Endothelial cell of umbilical vein (primary cell): ENCODE results near the gene RNASE8. TPM values are rescaled to one million over a fixed set of nuclear protein-coding genes. Genes with fewer than 3 reads are reported as not detected.

Source experiments
- BruUV-seq: library from RNA; stranded (reverse); fragments of 400-500 nt; replicated peaks from 2 replicates; lab custom pipeline; 2021; lab: Mats Ljungman, UMichigan
- CTCF ChIA-PET: fragments of 300-600, 350-600 bp; sonication (Branson Sonifier 250); formaldehyde crosslinking; loops from one replicate; lab custom pipeline; 2021; ENCODE audit warnings: antibody characterized with exemption, inconsistent platforms; lab: Charles Lee
- POLR2A ChIA-PET: fragments of 300-600, 350-600 bp; sonication (Branson Sonifier 250); formaldehyde crosslinking; loops from one replicate; lab custom pipeline; 2021; ENCODE audit warnings: antibody characterized with exemption, inconsistent platforms; lab: Charles Lee
- DNase-seq: peaks from one replicate; pipeline ENCODE4 v3.0.0-alpha.2; 2011; ENCODE audit warnings: low read depth, low spot score
- FAIRE-seq: peaks from 2 replicates; lab custom pipeline; 2011; peaks lifted over from hg19 to GRCh38; lab: Jason Lieb, UNC
- H2AFZ ChIP-seq: 2 replicates; pipeline ENCODE4 v1.6.0; 2012; ENCODE audit warnings: low read depth, low read length, control low read depth, inconsistent platforms
- H3K27ac ChIP-seq: 2 replicates; pipeline ENCODE4 v1.5.1; 2011; ENCODE audit warnings: low read depth, mild to moderate bottlenecking, control low read depth, low read length, moderate library complexity; ENCODE audit not compliant: insufficient read depth
- H3K27me3 ChIP-seq, 2 experiments: 2 replicates each; pipeline versions ENCODE4 v1.6.0 to v1.6.1; 2011; ENCODE audit warnings: low read length in 2 of 2, mixed read lengths in 1 of 2; ENCODE audit not compliant: control insufficient read depth in 2 of 2, insufficient read depth in 2 of 2
- H3K36me3 ChIP-seq, 2 experiments: 2 replicates in 1 of 2; 3 replicates in 1 of 2; pipeline ENCODE4 v1.5.1; 2011; ENCODE audit warnings: low read length in 2 of 2, mild to moderate bottlenecking in 1 of 2, moderate library complexity in 1 of 2; ENCODE audit not compliant: control insufficient read depth in 2 of 2, insufficient read depth in 2 of 2; ENCODE audit errors: extremely low read depth in 1 of 2
- H3K4me1 ChIP-seq: 3 replicates; pipeline ENCODE4 v1.5.1; 2011; ENCODE audit warnings: mild to moderate bottlenecking, low read length; ENCODE audit not compliant: control insufficient read depth, insufficient read depth; ENCODE audit errors: extremely low read depth
- H3K4me2 ChIP-seq: 2 replicates; pipeline ENCODE4 v1.6.1; 2011; ENCODE audit warnings: low read length, control low read depth, mixed read lengths; ENCODE audit not compliant: insufficient read depth
- H3K4me3 ChIP-seq, 3 experiments: fragments of 200-600 bp in 1 of 3; sonication (generic), shearing (Covaris generic) in 1 of 3; replicated peaks in 1 of 3; 2 replicates each; pipeline ENCODE4 v1.5.1; 2011 to 2016; ENCODE audit warnings: control low read depth in 3 of 3, low read length in 3 of 3, mild to moderate bottlenecking in 2 of 3, inconsistent platforms in 1 of 3, low read depth in 1 of 3, moderate library complexity in 1 of 3; ENCODE audit not compliant: insufficient read depth in 1 of 3
- H3K79me2 ChIP-seq: 2 replicates; pipeline ENCODE4 v1.6.0; 2012; ENCODE audit warnings: low read length, inconsistent platforms; ENCODE audit not compliant: control insufficient read depth, insufficient read depth
- H3K9ac ChIP-seq: replicated peaks from 2 replicates; pipeline ENCODE3; 2011; ENCODE audit warnings: low read length, control low read depth; ENCODE audit not compliant: insufficient read depth; ENCODE audit errors: extremely low read depth
- H3K9me1 ChIP-seq: replicated peaks from 3 replicates; pipeline ENCODE4 v1.6.0; 2011; ENCODE audit warnings: mild to moderate bottlenecking, low read length; ENCODE audit not compliant: control insufficient read depth, insufficient read depth; ENCODE audit errors: extremely low read depth
- H3K9me3 ChIP-seq: replicated peaks from 2 replicates; pipeline ENCODE4 v1.5.1; 2012; ENCODE audit warnings: low read length, inconsistent platforms; ENCODE audit not compliant: control insufficient read depth, insufficient read depth
- H4K20me1 ChIP-seq: replicated peaks from 2 replicates; pipeline ENCODE3; 2011; ENCODE audit warnings: mild to moderate bottlenecking, low read length; ENCODE audit not compliant: control insufficient read depth, insufficient read depth; ENCODE audit errors: extremely low read depth
- EZH2 ChIP-seq: IDR thresholded peaks from 2 replicates; pipeline ENCODE4 v1.6.1; 2012; ENCODE audit warnings: borderline replicate concordance, low read depth, mild to moderate bottlenecking, moderate library complexity, low read length, inconsistent platforms; ENCODE audit not compliant: severe bottlenecking
- FOS ChIP-seq: IDR thresholded peaks from 2 replicates; pipeline ENCODE4 v1.6.1; 2011; ENCODE audit warnings: mild to moderate bottlenecking, low read length, moderate library complexity, borderline replicate concordance; ENCODE audit not compliant: insufficient read depth
- GATA2 ChIP-seq: IDR thresholded peaks from 2 replicates; pipeline ENCODE4 v1.7.0; 2011; ENCODE audit warnings: low read depth, mild to moderate bottlenecking, moderate library complexity, mixed read lengths, low read length; ENCODE audit not compliant: insufficient read length, insufficient read depth
- JUN ChIP-seq: IDR thresholded peaks from 2 replicates; pipeline ENCODE4 v1.6.1; 2011; ENCODE audit warnings: borderline replicate concordance, low read depth; ENCODE audit not compliant: insufficient read length, insufficient read depth
- MYC ChIP-seq: IDR thresholded peaks from one replicate; pipeline ENCODE4 v1.6.1; 2011; ENCODE audit warnings: mild to moderate bottlenecking, low read depth, low read length
- POLR2A ChIP-seq: IDR thresholded peaks from 2 replicates; pipeline ENCODE4 v1.6.1; 2012; ENCODE audit warnings: low read depth, mild to moderate bottlenecking, control low read depth, low read length
- POLR2AphosphoS5 ChIP-seq: IDR thresholded peaks from 2 replicates; pipeline ENCODE4 v1.6.1; 2012; ENCODE audit warnings: low read depth, mild to moderate bottlenecking, control low read depth, low read length, moderate library complexity; ENCODE audit not compliant: insufficient read depth
- dilution Hi-C: fragments of 300-500 bp; cut with MboI; formaldehyde crosslinking; loops from one replicate; pipeline ENCODE4 v1.15.0; 2019; ENCODE audit warnings: low sequenced_read_pairs; ENCODE audit not compliant: extremely low pct_ligation_motif_present
- intact Hi-C: fragments of 100-400 bp; cut with micrococcal nuclease; formaldehyde crosslinking; loops from one replicate; pipeline ENCODE4 v1.10.0; 2022
- polyA plus RNA-seq, 4 experiments: library from polyadenylated mRNA; depleted of rRNA in 3 of 4; stranded (reverse) in 3 of 4; unstranded in 1 of 4; fragments of >200 nt; gene quantifications; 2 replicates each; pipeline versions ENCODE4 v1.2.1 to v1.2.3, GENCODE V29; 2011 to 2012; ENCODE audit warnings: missing spikeins in 1 of 4
- total RNA-seq: library from RNA; stranded (reverse); gene quantifications from 2 replicates; pipeline ENCODE4 v1.2.3, GENCODE V29; 2021
- TF ChIP-seq, protein P1 (sequence below): IDR thresholded peaks from 2 replicates; pipeline ENCODE4 v1.6.1; 2011; ENCODE audit not compliant: insufficient read depth, insufficient read length
- TF ChIP-seq, protein P2 (sequence below), 2 donors: IDR thresholded peaks; 1 replicate in 1 of 2; 2 replicates in 1 of 2; pipeline ENCODE4 v1.5.1; 2011; ENCODE audit warnings: low read length in 2 of 2, mild to moderate bottlenecking in 2 of 2, moderate library complexity in 2 of 2, control low read depth in 1 of 2, inconsistent platforms in 1 of 2, low read depth in 1 of 2; ENCODE audit not compliant: insufficient read depth in 1 of 2; ENCODE audit errors: extremely low read depth in 1 of 2

The RNASE8 gene
- total and polyA plus RNA-seq, 2 donors (not counting 3 experiments of a cell fraction or from before 2014, with no cell fraction given): not detected

DNA sequence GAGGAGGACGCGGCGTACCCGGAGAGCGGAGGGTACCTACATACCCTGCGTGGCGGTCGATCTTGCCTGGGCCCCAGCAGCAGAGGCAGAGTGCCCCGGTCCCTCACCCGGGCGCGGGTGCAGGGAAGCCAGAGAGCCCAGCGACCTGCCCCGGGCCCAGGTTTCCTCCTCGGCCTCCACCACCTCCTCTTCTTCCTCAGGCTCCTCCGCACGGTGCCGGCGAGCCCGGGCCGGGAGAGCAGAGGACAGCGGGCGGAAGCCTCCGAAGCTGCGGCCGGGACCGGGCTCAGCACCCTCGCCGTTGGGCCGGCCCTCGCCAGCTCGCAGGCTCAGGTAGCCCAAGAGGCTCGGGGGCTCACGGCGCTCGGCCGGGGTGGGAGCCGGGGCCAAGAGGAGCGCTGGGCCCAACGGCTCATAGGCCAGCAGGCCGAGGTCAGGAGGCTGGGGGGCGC is 34.2 kb downstream of the RNASE8 start:
- intact Hi-C loops (loop anchor here (1.0 kb wide), 3 partner anchors 12 to 78 kb away; no protein-coding TSS in a partner anchor), dilution Hi-C loops (no loop called here)
- TF ChIP-seq JUN (no peak), EZH2 (no peak)
- Histone ChIP-seq H3K9ac (no peak overlapping the region), H3K36me3 (peaks cover 0 to 3% of the 10 kb centered on the region in 2 experiments), H3K79me2 (no peaks in the 10 kb centered on the region), H4K20me1 (no peaks in the 10 kb centered on the region), H2AFZ (no peak overlapping the region), H3K4me1 (no peaks in the 10 kb centered on the region), H3K27me3 (no peaks in the 10 kb centered on the region), H3K4me3 (no peak overlapping the region), H3K9me1 (no peaks in the 10 kb centered on the region), H3K4me2 (no peak overlapping the region), H3K9me3 (no peaks in the 10 kb centered on the region), H3K27ac (no peak overlapping the region)
- CTCF ChIA-PET: interaction anchor here (0.7 to 6.9 kb wide), 26 partner anchors 8 to 463 kb away, joined by 3 to 131 read pairs (median 4); partner anchors contain the start of genes ARHGEF40 and RNASE13
- DNase-seq (no peak), FAIRE-seq (no peak)
- POLR2A ChIA-PET: no interaction called here
- BruUV-seq: no TSS peak

DNA sequence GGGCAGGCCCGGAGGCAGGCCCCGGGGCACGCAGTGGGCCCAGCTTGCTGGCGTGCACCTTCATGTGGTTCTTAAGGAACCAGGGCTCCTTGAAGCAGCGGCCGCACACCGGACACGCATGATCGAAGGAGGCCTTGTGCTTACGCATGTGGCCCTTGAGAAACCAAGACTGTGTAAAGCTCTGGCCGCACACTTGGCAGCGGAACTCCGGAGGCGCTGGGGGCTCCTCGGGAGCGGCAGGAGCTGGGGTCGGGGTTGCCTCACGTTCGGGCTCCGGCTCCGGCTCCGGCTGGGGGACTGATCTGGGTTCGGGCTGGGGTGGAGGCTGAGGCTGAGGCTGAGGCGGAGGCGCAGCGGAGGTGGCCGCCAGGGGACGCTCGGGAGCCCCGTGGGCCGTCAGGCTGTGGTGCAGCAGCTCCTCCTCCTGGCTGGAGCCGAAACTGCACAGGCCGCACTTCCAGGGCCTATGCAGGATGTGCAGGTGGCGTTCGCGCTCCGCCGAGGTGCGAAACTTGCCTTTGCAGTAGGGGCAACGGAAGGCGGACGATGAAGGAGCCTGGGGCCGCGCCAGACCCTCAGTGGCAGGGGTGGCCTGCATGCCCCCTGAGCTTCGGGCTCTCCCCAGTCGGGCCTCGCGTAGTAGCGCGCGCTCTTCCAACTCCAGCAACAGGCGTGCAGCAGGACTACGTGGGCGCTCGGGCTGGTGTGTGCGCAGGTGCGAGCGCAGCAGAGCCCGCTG is 34.8 kb downstream of the RNASE8 start:
- H3K9ac ChIP-seq: no peak overlapping the region
- intact Hi-C loops: loop anchor here (1.0 kb wide), 3 partner anchors 12 to 78 kb away; no protein-coding TSS in a partner anchor
- H3K9me1 ChIP-seq: no peaks in the 10 kb centered on the region
- dilution Hi-C loops: no loop called here
- POLR2A ChIA-PET: no interaction called here
- peaks cover 0 to 3% of the 10 kb centered on the region in 2 experiments for H3K36me3 ChIP-seq
- no peak overlapping the region for H2AFZ ChIP-seq
- no peaks in the 10 kb centered on the region for H4K20me1 ChIP-seq
- FAIRE-seq: peak; percentile 62
- H3K4me2 ChIP-seq: no peak overlapping the region
- peaks cover 3% of the 10 kb centered on the region for H3K4me1 ChIP-seq
- CTCF ChIA-PET: interaction anchor here (0.7 to 6.9 kb wide), 26 partner anchors 9 to 462 kb away, joined by 3 to 131 read pairs (median 4); partner anchors contain the start of genes ARHGEF40 and RNASE13
- H3K79me2 ChIP-seq: no peaks in the 10 kb centered on the region
- H3K9me3 ChIP-seq: no peaks in the 10 kb centered on the region
- no TSS peak for BruUV-seq
- H3K27me3 ChIP-seq: peaks cover 0 to 4% of the 10 kb centered on the region in 2 experiments
- TF ChIP-seq, protein P1, sequence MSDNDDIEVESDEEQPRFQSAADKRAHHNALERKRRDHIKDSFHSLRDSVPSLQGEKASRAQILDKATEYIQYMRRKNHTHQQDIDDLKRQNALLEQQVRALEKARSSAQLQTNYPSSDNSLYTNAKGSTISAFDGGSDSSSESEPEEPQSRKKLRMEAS: no peak
- peak; percentile 49 for TF ChIP-seq EZH2
- TF ChIP-seq FOS: no peak
- TF ChIP-seq POLR2A: no peak
- TF ChIP-seq, protein P2, sequence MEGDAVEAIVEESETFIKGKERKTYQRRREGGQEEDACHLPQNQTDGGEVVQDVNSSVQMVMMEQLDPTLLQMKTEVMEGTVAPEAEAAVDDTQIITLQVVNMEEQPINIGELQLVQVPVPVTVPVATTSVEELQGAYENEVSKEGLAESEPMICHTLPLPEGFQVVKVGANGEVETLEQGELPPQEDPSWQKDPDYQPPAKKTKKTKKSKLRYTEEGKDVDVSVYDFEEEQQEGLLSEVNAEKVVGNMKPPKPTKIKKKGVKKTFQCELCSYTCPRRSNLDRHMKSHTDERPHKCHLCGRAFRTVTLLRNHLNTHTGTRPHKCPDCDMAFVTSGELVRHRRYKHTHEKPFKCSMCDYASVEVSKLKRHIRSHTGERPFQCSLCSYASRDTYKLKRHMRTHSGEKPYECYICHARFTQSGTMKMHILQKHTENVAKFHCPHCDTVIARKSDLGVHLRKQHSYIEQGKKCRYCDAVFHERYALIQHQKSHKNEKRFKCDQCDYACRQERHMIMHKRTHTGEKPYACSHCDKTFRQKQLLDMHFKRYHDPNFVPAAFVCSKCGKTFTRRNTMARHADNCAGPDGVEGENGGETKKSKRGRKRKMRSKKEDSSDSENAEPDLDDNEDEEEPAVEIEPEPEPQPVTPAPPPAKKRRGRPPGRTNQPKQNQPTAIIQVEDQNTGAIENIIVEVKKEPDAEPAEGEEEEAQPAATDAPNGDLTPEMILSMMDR (IDR thresholded peaks at IDR 0.05; ENCODE audit: extremely low read depth in 1 of 2, insufficient read depth in 1 of 2, low read depth in 1 of 2, low read length in 2 of 2): peak; percentile 100
- no peak for TF ChIP-seq JUN
- no peak for TF ChIP-seq MYC
- TF ChIP-seq POLR2AphosphoS5: no peak
- TF ChIP-seq GATA2: no peak
- H3K4me3 ChIP-seq: no peak overlapping the region
- H3K27ac ChIP-seq: no peak overlapping the region
- DNase-seq: peak; percentile 68
